SU-DHL-6 (cell line): ENCODE data around the gene FBXW10.
"Not testable (repeated sequence)": the region's sequence is repeated elsewhere in the genome, so short reads cannot be mapped to it uniquely, and the experiment has no call there.

Source experiments
- EZH2phosphoT487 ChIP-seq: fragments of 200-600 bp; sonication (generic), shearing (Covaris generic); conservative IDR thresholded peaks from 2 replicates; pipeline ENCODE4 v1.6.1; 2018; ENCODE audit warnings: mild to moderate bottlenecking, antibody characterized with exemption, low read length, moderate library complexity, mixed read lengths
- TF ChIP-seq, protein P1 (sequence below): fragments of 200-600 bp; sonication (generic); IDR thresholded peaks from one replicate; pipeline ENCODE4 v1.5.1; 2017; ENCODE audit warnings: antibody characterized with exemption, mild to moderate bottlenecking, low read length, moderate library complexity; ENCODE audit not compliant: insufficient read depth, poor library complexity, severe bottlenecking

DNA sequence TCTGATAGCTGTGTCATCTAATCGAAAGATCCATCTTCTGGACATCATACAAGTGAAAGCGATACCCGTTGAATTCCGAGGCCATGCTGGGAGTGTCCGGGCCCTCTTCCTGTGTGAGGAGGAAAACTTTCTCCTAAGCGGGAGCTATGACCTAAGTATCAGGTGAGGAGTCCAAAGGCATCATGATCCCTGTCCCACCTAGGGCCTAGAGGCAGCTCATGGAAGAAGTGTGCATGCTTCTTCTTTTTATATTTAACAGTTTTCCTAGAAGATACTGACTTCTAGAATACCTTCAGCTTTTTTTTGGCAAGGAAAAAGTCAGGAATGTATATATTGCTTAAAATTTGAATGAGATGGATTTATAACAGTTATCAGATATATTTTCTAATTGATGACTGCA lies 14.5 kb downstream of the FBXW10 start:
- TF ChIP-seq, protein P1, sequence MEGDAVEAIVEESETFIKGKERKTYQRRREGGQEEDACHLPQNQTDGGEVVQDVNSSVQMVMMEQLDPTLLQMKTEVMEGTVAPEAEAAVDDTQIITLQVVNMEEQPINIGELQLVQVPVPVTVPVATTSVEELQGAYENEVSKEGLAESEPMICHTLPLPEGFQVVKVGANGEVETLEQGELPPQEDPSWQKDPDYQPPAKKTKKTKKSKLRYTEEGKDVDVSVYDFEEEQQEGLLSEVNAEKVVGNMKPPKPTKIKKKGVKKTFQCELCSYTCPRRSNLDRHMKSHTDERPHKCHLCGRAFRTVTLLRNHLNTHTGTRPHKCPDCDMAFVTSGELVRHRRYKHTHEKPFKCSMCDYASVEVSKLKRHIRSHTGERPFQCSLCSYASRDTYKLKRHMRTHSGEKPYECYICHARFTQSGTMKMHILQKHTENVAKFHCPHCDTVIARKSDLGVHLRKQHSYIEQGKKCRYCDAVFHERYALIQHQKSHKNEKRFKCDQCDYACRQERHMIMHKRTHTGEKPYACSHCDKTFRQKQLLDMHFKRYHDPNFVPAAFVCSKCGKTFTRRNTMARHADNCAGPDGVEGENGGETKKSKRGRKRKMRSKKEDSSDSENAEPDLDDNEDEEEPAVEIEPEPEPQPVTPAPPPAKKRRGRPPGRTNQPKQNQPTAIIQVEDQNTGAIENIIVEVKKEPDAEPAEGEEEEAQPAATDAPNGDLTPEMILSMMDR = not testable (repeated sequence)
- TF ChIP-seq EZH2phosphoT487 = not testable (repeated sequence)
